ENCODE measurements around the gene HNRNPA3. TPM values are rescaled to one million over a fixed set of nuclear protein-coding genes. Genes with fewer than 3 reads are reported as not detected.
"Not testable (repeated sequence)": the region's sequence is repeated elsewhere in the genome, so short reads cannot be mapped to it uniquely, and the experiment has no call there.

Gene HNRNPA3
- polyA plus RNA-seq, 1 donor from 2014 or later, result 134 TPM

- H3K9me2 ChIP-seq (ENCODE audit: insufficient read depth, low read length), result no peaks in the 10 kb centered on the region
- H4K20me1 ChIP-seq (ENCODE audit: insufficient read depth), result no peaks in the 10 kb centered on the region
- H3K9me3 ChIP-seq (ENCODE audit: low read length), result no peaks in the 10 kb centered on the region
- no peak overlapping the region for H3K4me3 ChIP-seq (ENCODE audit: low read length)
- H3K79me2 ChIP-seq (replicated peaks; ENCODE audit: insufficient read depth, low read length), result peaks cover 2% of the 10 kb centered on the region
- no peaks in the 10 kb centered on the region for H3K36me3 ChIP-seq (ENCODE audit: insufficient read depth, low read length)
- no peak overlapping the region for H3K4me2 ChIP-seq (ENCODE audit: low read length)
- no peak overlapping the region for H3K9ac ChIP-seq (ENCODE audit: low read length)
- H3K27me3 ChIP-seq (ENCODE audit: insufficient read depth, low read depth, low read length), result no peaks in the 10 kb centered on the region
- H3K27ac ChIP-seq (ENCODE audit: low read length), result no peak overlapping the region
- no peaks in the 10 kb centered on the region for H3F3A ChIP-seq (ENCODE audit: insufficient read depth, low read length, poor library complexity, severe bottlenecking)
- TF ChIP-seq REST (IDR thresholded peaks at IDR 0.05; ENCODE audit: borderline replicate concordance) (no peak), EZH2 (IDR thresholded peaks at IDR 0.05; ENCODE audit: borderline replicate concordance, insufficient read depth, low read length, poor library complexity, severe bottlenecking) (no peak), EP300 (conservative IDR thresholded peaks at IDR 0.05; ENCODE audit: poor library complexity, severe bottlenecking) (no peak), CTCF (IDR thresholded peaks at IDR 0.05; ENCODE audit: poor library complexity, severe bottlenecking) (no peak), MXI1 (conservative IDR thresholded peaks at IDR 0.05; ENCODE audit: poor library complexity, severe bottlenecking) (no peak), POLR2AphosphoS5 (IDR thresholded peaks at IDR 0.05) (no peak), SMC3 (conservative IDR thresholded peaks at IDR 0.05; ENCODE audit: poor library complexity) (no peak), TAF1 (IDR thresholded peaks at IDR 0.05; ENCODE audit: low read depth) (no peak), RAD21 (conservative IDR thresholded peaks at IDR 0.05) (no peak)
- H2AFZ ChIP-seq (ENCODE audit: low read depth, low read length), result no peak overlapping the region
These were observed 33.4 kb downstream of the HNRNPA3 start for GRCh38 chr2:177246000-177246399.

- H3K4me2 ChIP-seq (ENCODE audit: low read length); H3K27ac ChIP-seq (ENCODE audit: low read length); H3F3A ChIP-seq (ENCODE audit: insufficient read depth, low read length, poor library complexity, severe bottlenecking); H3K9me2 ChIP-seq (ENCODE audit: insufficient read depth, low read length); H3K79me2 ChIP-seq (replicated peaks; ENCODE audit: insufficient read depth, low read length); H3K9me3 ChIP-seq (ENCODE audit: low read length); H3K36me3 ChIP-seq (ENCODE audit: insufficient read depth, low read length); H2AFZ ChIP-seq (ENCODE audit: low read depth, low read length); H3K4me3 ChIP-seq (ENCODE audit: low read length); H4K20me1 ChIP-seq (ENCODE audit: insufficient read depth); H3K9ac ChIP-seq (ENCODE audit: low read length); H3K27me3 ChIP-seq (ENCODE audit: insufficient read depth, low read depth, low read length): not testable (repeated sequence)
These were observed 34.0 kb downstream of the HNRNPA3 start for GRCh38 chr2:177246523-177247030.
